ENCODE results near the gene NPY4R2.
"Not testable (repeated sequence)": the region's sequence is repeated elsewhere in the genome, so short reads cannot be mapped to it uniquely, and the experiment has no call there.

DNA sequence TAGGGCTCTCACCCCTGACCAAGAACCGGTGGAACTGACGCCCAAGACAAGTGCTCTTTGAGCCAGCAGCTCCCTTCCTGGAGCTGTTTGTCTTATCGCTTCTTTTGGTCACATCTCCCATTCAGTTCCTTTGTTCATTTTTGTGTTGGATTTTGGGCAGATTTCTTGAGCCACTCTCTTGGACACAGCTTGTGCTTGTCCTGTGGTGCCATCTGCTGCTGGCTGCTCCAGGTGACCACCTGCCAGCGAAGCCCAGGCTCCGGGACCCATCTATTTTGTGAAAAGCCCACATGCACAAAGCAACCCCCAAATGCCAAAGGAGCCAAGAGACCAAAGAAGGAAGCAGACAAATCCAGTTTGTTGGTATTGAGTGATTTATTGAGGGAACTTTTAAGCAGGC is 6.2 kb downstream of the NPY4R2 start:
- TF ChIP-seq ZNF747 (tag by site-specific recombination; IDR thresholded peaks at IDR 0.05); TCF7L2 (IDR thresholded peaks at IDR 0.05; ENCODE audit: borderline replicate concordance, low read depth, low read length): not testable (repeated sequence)

Measured in HEK293 (cell line).